HepG2 (cell line): ENCODE measurements around the gene KCNH6. TPM values are rescaled to one million over a fixed set of nuclear protein-coding genes. Genes with fewer than 3 reads are reported as not detected.

Experiments
- AKNA ChIP-seq: sonication (generic); formaldehyde crosslinking; IDR thresholded peaks from 2 replicates; pipeline ENCODE4 v1.4.0; 2020; ENCODE audit warnings: missing genetic modification reagents, borderline replicate concordance
- ATRX ChIP-seq: sonication (generic); formaldehyde crosslinking; IDR thresholded peaks from 2 replicates; pipeline ENCODE4 v1.4.0; 2020; ENCODE audit warnings: missing genetic modification reagents, borderline replicate concordance
- FLYWCH1 ChIP-seq: sonication (generic); formaldehyde crosslinking; IDR thresholded peaks from 2 replicates; pipeline ENCODE4 v1.8.1; 2023; ENCODE audit warnings: mild to moderate bottlenecking, missing genetic modification reagents
- FOXA1 ChIP-seq, 2 experiments: fragments of 450-650 bp in 1 of 2; sonication (generic) in 1 of 2; formaldehyde crosslinking in 1 of 2; IDR thresholded peaks; 2 replicates each; pipeline versions ENCODE4 v1.4.0 to v1.6.1; 2016 to 2020; ENCODE audit warnings: missing genetic modification reagents in 1 of 2
- GATAD2A ChIP-seq: IDR thresholded peaks from 2 replicates; pipeline ENCODE4 v1.6.1; 2016
- HINFP ChIP-seq: sonication (generic); formaldehyde crosslinking; IDR thresholded peaks from 2 replicates; pipeline ENCODE4 v1.4.0; 2020; ENCODE audit warnings: low read depth, mild to moderate bottlenecking, missing genetic modification reagents
- HMGA1 ChIP-seq: sonication (generic); formaldehyde crosslinking; conservative IDR thresholded peaks from 2 replicates; pipeline ENCODE4 v1.4.0; 2020; ENCODE audit warnings: missing genetic modification reagents
- KDM3A ChIP-seq: IDR thresholded peaks from 2 replicates; pipeline ENCODE4 v1.6.1; 2018; ENCODE audit warnings: low read depth, missing compliant biosample characterization
- KLF6 ChIP-seq: IDR thresholded peaks from 2 replicates; pipeline ENCODE4 v1.8.0; 2016; ENCODE audit warnings: missing biosample characterization, missing genetic modification reagents
- PPARG ChIP-seq: conservative IDR thresholded peaks from 2 replicates; pipeline ENCODE4 v1.6.1; 2016; ENCODE audit warnings: missing biosample characterization, missing genetic modification reagents
- PRDM10 ChIP-seq: sonication (generic); formaldehyde crosslinking; IDR thresholded peaks from 2 replicates; pipeline ENCODE4 v1.4.0; 2020; ENCODE audit warnings: low read depth, missing genetic modification reagents
- TCF12 ChIP-seq, 2 experiments: fragments of 450-650 bp in 1 of 2; sonication (generic) in 1 of 2; formaldehyde crosslinking in 1 of 2; IDR thresholded peaks; 2 replicates each; pipeline versions ENCODE4 v1.6.1 to v1.8.0; 2017 to 2022; ENCODE audit warnings: antibody characterized with exemption in 1 of 2, mild to moderate bottlenecking in 1 of 2, missing genetic modification reagents in 1 of 2, moderate library complexity in 1 of 2
- ZBTB7A ChIP-seq: sonication (generic); formaldehyde crosslinking; IDR thresholded peaks from 2 replicates; pipeline ENCODE4 v1.8.0; 2022; ENCODE audit warnings: mild to moderate bottlenecking, missing genetic modification reagents
- ZNF101 ChIP-seq: sonication (generic); formaldehyde crosslinking; IDR thresholded peaks from 2 replicates; pipeline ENCODE4 v1.4.0; 2020; ENCODE audit warnings: mild to moderate bottlenecking, low read depth, missing genetic modification reagents, borderline replicate concordance
- ZNF180 ChIP-seq: sonication (generic); formaldehyde crosslinking; IDR thresholded peaks from 2 replicates; pipeline ENCODE4 v1.4.0; 2020; ENCODE audit warnings: low read depth, missing genetic modification reagents, borderline replicate concordance
- ZNF382 ChIP-seq: sonication (generic); formaldehyde crosslinking; IDR thresholded peaks from 2 replicates; pipeline ENCODE4 v1.5.0; 2020; ENCODE audit warnings: missing genetic modification reagents, mild to moderate bottlenecking, borderline replicate concordance
- ZNF549 ChIP-seq: sonication (generic); formaldehyde crosslinking; IDR thresholded peaks from 2 replicates; pipeline ENCODE4 v1.5.0; 2020; ENCODE audit warnings: missing genetic modification reagents
- ZNF570 ChIP-seq: sonication (generic); formaldehyde crosslinking; IDR thresholded peaks from 2 replicates; pipeline ENCODE4 v1.4.0; 2020; ENCODE audit warnings: mild to moderate bottlenecking, missing genetic modification reagents, borderline replicate concordance
- polyA plus RNA-seq, 8 experiments: library from polyadenylated mRNA; depleted of rRNA in 3 of 8; stranded (reverse) in 7 of 8; unstranded in 1 of 8; fragments of >200 nt; fragmentation: Illumina TruSeq in 4 of 8; extraction: Trizol in 4 of 8; gene quantifications; 2 replicates each; pipeline versions ENCODE4 v1.2.1 to v1.2.3, GENCODE V29; 2011 to 2016; ENCODE audit warnings: low read depth in 4 of 8, missing spikeins in 1 of 8, mixed read lengths in 1 of 8; ENCODE audit not compliant: insufficient read depth in 1 of 8
- total RNA-seq, 5 experiments: library from RNA; depleted of rRNA; stranded (reverse); fragments of >200 nt; fragmentation: Illumina TruSeq; extraction: Trizol; gene quantifications; 2 replicates each; pipeline ENCODE4 v1.2.3, GENCODE V29; 2016; ENCODE audit warnings: low read depth in 1 of 5

The KCNH6 gene
- total and polyA plus RNA-seq, 2 of the 13 experiments (the other 11 are each of a cell fraction or from before 2014, with no cell fraction given): 0.05 to 0.18 TPM

GRCh38 chr17:63519972-63520882, 2.9 kb upstream of the KCNH6 start (continued):
- no peak for TF ChIP-seq ZNF382 (CRISPR knock-in tag)
- no peak for TF ChIP-seq PRDM10
- TF ChIP-seq HINFP (CRISPR knock-in tag): 0 out of 2 replicates have a peak, but pooled peaks have one; percentile 38
- no peak for TF ChIP-seq ZNF180 (CRISPR knock-in tag)
- TF ChIP-seq ZNF570: no peak
- no peak for TF ChIP-seq KLF6 (CRISPR knock-in tag)
- no peak for TF ChIP-seq ZNF549
- peak; percentile 92 for TF ChIP-seq GATAD2A
- TF ChIP-seq ATRX: no peak
- TF ChIP-seq ZNF101 (CRISPR knock-in tag): no peak
- TF ChIP-seq KDM3A (CRISPR knock-in tag): no peak; the same call in 1 of the 2 replicates
- no peak for TF ChIP-seq AKNA (CRISPR knock-in tag)
- TF ChIP-seq TCF12 (IDR thresholded peaks at IDR 0.05): no peak
- TF ChIP-seq TCF12 (CRISPR knock-in tag; IDR thresholded peaks at IDR 0.05): peak; percentile 32; the same call in 1 of the 2 replicates
- no peak for TF ChIP-seq HMGA1 (CRISPR knock-in tag)
- peak; percentile 51 for TF ChIP-seq PPARG (CRISPR knock-in tag)
- TF ChIP-seq FOXA1 (IDR thresholded peaks at IDR 0.05): no peak
- peak; percentile 86 for TF ChIP-seq FOXA1 (CRISPR knock-in tag; IDR thresholded peaks at IDR 0.05)
- peak; percentile 39; the same call in 1 of the 2 replicates for TF ChIP-seq ZBTB7A (CRISPR knock-in tag)
- TF ChIP-seq FLYWCH1: no peak
